Ascending aorta (tissue), 2 donors: Measurements from ENCODE around the gene SNAI1. TPM values are rescaled to one million over a fixed set of nuclear protein-coding genes. Genes with fewer than 3 reads are reported as not detected.

Experiments used
- DNase-seq, 2 donors: peaks; one replicate each; pipeline ENCODE4 v3.0.0-alpha.2; 2019; ENCODE audit warnings: low spot score in 2 of 2
- H3K27ac ChIP-seq, 2 donors: fragments of 200-600 bp; sonication (generic); one replicate each; pipeline ENCODE4 v1.5.1; 2016 to 2017; ENCODE audit warnings: mild to moderate bottlenecking in 1 of 2
- H3K27me3 ChIP-seq: fragments of 200-600 bp; sonication (generic); one replicate; pipeline ENCODE4 v1.5.1; 2017
- H3K36me3 ChIP-seq, 2 donors: fragments of 200-600 bp; sonication (generic); one replicate each; pipeline ENCODE4 v1.5.1; 2016
- H3K4me1 ChIP-seq, 2 donors: fragments of 200-600 bp; sonication (generic); one replicate each; pipeline ENCODE4 v1.5.1; 2016 to 2017; ENCODE audit warnings: mild to moderate bottlenecking in 1 of 2
- H3K4me3 ChIP-seq, 2 donors: fragments of 200-600 bp; sonication (generic); one replicate each; pipeline ENCODE4 v1.5.1; 2016 to 2017; ENCODE audit warnings: mild to moderate bottlenecking in 1 of 2
- H3K9me3 ChIP-seq, 2 donors: fragments of 200-600 bp; sonication (generic); one replicate each; pipeline ENCODE4 v1.5.1; 2016
- CTCF ChIP-seq, 3 experiments: fragments of 200-600 bp in 2 of 3; fragments of 450-650 bp in 1 of 3; sonication (generic) in 2 of 3; IDR thresholded peaks; one replicate each; pipeline ENCODE4 v1.5.1; 2016 to 2019; ENCODE audit warnings: antibody characterized with exemption in 3 of 3, mild to moderate bottlenecking in 1 of 3, moderate library complexity in 1 of 3
- intact Hi-C: fragments of 100-400 bp; cut with DNase I; formaldehyde crosslinking; loops from one replicate; pipeline ENCODE4 v1.15.1; 2023
- total RNA-seq: library from RNA; depleted of rRNA; stranded (reverse); fragments of >200 nt; gene quantifications from one replicate; pipeline ENCODE4 v1.1.0, GENCODE V29; 2016

The SNAI1 gene
- total RNA-seq, 1 donor from 2014 or later = 64.4 TPM

GRCh38 chr20:50029083-50029696, 46.4 kb downstream of the SNAI1 start:
- intact Hi-C loops = loop anchor here (10.0 kb wide), 1 partner anchor 444 kb away; no protein-coding TSS in a partner anchor
- Histone ChIP-seq H3K27ac (peak overlapping the region; percentile 73 to 89), H3K9me3 (no peaks in the 10 kb centered on the region), H3K36me3 (no peaks in the 10 kb centered on the region), H3K4me1 (peaks cover 21 to 48% of the 10 kb centered on the region in 2 donors), H3K4me3 (no peak overlapping the region), H3K27me3 (no peaks in the 10 kb centered on the region)
- DNase-seq = no peak
- no peak for TF ChIP-seq CTCF (IDR thresholded peaks at IDR 0.05)

DNA sequence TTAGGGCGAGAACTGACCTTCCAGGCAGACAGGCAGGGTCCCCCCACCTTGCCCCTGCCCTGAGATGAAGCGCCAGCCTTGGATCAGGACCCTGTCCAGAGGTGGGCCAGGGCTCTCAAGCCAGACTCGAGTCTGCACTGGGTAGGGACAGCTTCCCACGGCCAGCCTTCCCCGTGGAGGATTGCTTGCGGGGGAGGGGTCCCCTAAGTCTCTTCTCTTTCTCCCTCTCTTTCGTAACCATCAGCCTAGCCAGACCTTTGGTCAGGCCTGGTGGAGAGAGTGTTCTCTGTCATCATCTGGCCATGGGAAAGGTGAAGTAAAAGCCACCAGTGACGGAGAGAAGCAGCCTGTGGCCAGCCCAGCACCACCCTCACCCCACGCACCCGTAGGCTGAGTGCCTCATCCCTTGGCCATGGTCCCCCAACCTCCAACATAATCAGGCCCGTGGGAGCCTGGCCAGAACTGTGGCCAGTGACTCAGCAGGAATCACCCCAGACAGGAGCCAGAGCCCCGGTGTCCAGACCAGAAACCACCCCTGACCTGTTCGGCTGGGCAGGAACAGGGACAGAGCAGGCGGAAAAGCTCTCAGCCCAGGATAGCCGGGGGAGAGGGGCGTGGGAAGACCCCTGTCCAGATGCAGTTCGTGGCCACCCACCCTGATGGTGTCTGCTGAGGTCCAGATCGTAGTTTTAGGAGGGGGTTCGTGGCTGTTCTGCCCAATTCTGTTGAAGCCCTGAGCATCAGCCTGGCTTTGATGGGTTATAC, 47.1 kb downstream of the SNAI1 start:
- no peaks in the 10 kb centered on the region for H3K36me3 ChIP-seq
- peak overlapping the region; percentile 73 to 89 for H3K27ac ChIP-seq
- no peaks in the 10 kb centered on the region for H3K27me3 ChIP-seq
- H3K4me3 ChIP-seq = no peak overlapping the region
- peak; percentile 68 to 93 for DNase-seq
- intact Hi-C loops = loop anchor here (10.0 kb wide), 2 partner anchors 165 to 445 kb away; no protein-coding TSS in a partner anchor
- peaks cover 25 to 54% of the 10 kb centered on the region in 2 donors for H3K4me1 ChIP-seq
- TF ChIP-seq CTCF (IDR thresholded peaks at IDR 0.05) = no peak
- H3K9me3 ChIP-seq = no peaks in the 10 kb centered on the region

GRCh38 chr20:50032955-50033666, 50.3 kb downstream of the SNAI1 start:
- Histone ChIP-seq H3K4me1 (peaks cover 19 to 40% of the 10 kb centered on the region in 2 donors), H3K27ac (peak overlapping the region; percentile 79 to 86), H3K36me3 (no peaks in the 10 kb centered on the region), H3K4me3 (no peak overlapping the region), H3K27me3 (no peaks in the 10 kb centered on the region), H3K9me3 (no peaks in the 10 kb centered on the region)
- DNase-seq = no peak
- intact Hi-C loops = loop anchor here (10.0 kb wide), 1 partner anchor 168 kb away; no protein-coding TSS in a partner anchor
- TF ChIP-seq CTCF (IDR thresholded peaks at IDR 0.05) = no peak

GRCh38 chr20:50034567-50035180, 51.9 kb downstream of the SNAI1 start:
- DNase-seq = peak; percentile 65 to 94
- intact Hi-C loops = loop anchor here (2.0 to 10.0 kb wide), 2 partner anchors 52 to 170 kb away; partner anchors contain the start of gene SNAI1
- H3K4me1 ChIP-seq = peaks cover 14 to 33% of the 10 kb centered on the region in 2 donors
- no peaks in the 10 kb centered on the region for H3K36me3 ChIP-seq
- H3K27me3 ChIP-seq = no peaks in the 10 kb centered on the region
- no peak overlapping the region for H3K4me3 ChIP-seq
- H3K9me3 ChIP-seq = no peaks in the 10 kb centered on the region
- peak overlapping the region; percentile 79 to 84 for H3K27ac ChIP-seq
- TF ChIP-seq CTCF (IDR thresholded peaks at IDR 0.05) = no peak

DNA sequence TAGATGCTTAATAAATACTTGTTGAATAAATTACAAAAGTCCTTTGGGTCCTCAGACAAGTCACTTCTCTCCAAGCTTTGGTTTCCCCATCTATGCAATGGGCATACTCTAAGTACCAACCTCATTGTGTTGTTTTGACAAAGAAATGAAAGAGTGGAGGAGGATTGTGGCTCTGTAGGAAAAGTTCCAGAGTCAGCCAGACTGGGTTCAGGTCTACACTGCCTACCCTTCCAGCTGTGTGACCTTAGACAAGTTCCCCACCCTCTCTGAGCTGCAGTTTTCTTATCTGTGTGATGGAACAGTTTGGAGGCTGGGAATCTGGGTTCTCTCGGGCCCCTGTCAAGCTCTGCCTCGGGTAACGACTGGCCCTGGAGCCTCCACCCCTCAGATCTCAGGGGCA, 53.9 kb downstream of the SNAI1 start:
- DNase-seq = no peak
- Histone ChIP-seq H3K9me3 (no peaks in the 10 kb centered on the region), H3K4me1 (peaks cover 11 to 22% of the 10 kb centered on the region in 2 donors), H3K36me3 (no peaks in the 10 kb centered on the region), H3K4me3 (no peak overlapping the region), H3K27ac (no peak overlapping the region), H3K27me3 (no peaks in the 10 kb centered on the region)
- intact Hi-C loops = loop anchor here (10.0 kb wide), 1 partner anchor 172 kb away; no protein-coding TSS in a partner anchor
- no peak for TF ChIP-seq CTCF (IDR thresholded peaks at IDR 0.05)
